Kidney capillary endothelial cell (primary cell): ENCODE results near the gene WTAP.
A peak's percentile ranks its signal among the peaks of the same experiment; 100 is the strongest.
"Not testable (repeated sequence)": the region's sequence is repeated elsewhere in the genome, so short reads cannot be mapped to it uniquely, and the experiment has no call there.

Experiments
- DNase-seq: peaks from one replicate; pipeline ENCODE4 v3.0.0-alpha.2; 2018; ENCODE audit warnings: low spot score

Gene WTAP

DNA sequence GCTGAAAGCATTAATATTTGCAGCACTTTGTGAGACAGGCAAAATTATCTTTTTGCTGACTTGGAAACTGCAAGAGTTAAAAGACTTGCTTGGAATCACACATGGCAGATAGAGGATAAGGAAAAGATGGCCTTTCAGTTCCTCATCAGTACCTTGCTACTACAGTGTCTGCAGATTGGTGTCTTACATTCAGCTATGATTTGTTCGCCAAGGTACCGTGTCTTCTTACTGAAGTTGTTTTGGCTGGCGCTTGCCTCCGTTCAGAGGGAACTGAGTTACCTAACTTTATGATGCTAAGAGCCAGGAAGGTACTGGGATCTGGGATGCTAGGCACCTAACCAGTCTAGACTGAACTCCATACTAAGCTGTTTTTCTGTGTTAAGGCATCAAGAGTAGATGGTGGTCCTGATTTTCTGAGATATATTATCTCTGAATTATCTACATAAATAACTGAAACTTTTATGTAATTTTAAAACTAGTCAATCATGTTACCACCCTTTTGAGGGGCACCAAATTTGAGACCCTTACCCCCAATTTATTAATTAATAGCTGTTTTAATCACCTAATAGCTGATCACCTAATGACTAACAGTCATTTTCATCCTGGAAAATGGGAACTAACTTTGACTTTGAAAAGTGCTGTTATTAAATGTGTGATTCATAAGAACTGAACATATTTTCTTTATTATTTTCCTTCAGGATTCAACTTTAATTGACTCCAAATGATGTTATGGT is 2.5 kb downstream of the WTAP start:
- peak; percentile 7 for DNase-seq

DNA sequence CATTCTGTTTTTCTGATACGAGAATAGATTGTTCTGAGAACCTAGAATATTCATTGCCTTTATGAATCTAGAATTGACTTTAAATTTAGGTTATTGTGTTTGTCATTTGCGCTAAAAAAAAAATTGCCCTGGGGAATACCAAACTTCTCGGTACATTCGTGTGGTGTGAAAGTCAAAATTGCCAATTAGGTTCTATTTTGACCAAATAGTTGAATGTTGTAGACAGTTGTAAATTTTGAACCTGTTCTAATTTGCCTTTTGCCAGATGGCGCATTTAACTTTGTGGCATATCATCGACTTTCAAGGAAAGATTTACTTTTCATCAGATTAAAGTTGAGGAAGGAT is 3.0 kb downstream of the WTAP start:
- DNase-seq: no peak

DNA sequence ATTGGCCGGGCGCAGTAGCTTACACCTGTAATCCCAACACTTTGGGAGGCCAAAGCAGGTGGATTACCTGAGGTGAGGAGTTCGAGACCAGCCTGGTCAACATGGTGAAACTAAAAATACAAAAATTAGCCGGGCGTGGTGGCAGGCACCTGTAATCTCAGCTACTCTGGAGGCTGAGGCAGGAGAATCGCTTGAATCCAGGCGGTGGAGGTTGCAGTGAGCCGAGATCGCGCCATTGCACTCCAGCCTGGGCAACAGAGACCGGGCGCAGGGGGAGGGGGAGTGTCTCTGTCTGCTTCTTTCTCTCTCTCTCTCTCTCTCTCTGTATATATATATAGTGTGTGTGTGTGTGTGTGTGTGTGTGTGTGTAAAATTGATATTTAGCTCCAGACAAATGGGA is 5.2 kb downstream of the WTAP start:
- DNase-seq: not testable (repeated sequence)

DNA sequence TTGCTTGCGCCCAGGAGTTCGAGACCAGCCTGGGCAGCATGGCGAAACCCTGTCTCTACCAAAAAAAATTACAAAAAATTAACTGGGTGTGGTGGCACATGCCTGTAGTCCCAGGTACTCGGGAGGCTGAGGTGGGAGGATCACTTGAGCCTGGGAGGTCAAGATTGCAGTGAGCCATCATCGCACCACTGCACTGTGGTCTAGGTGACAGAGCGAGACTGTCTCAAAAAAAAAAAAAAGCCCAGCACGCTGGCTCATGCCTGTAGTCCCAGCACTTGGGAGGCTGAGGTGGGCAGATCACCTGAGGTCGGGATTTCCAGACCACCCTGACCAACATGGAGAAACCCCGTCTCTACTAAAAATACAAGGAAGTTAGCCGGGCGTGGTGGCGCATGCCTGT is 6.1 kb downstream of the WTAP start:
- DNase-seq: not testable (repeated sequence)

DNA sequence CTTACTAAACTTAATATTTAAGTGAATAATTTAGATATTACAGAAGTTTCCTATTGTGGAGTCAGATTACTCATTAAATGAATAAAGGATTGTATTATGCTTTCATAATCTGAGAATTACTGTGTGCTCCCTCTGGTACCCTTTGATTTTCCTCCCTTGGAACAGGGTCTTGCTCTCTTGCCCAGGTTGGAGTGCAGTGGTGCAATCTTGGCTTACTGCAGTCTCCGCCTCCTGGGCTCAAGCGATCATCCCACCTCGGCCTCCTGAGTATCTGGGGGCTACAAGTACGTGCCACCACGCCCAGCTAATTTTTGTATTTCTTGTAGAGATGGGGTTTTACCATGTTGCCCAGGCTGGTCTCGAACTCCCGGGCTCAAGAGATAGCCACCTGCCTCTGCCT is 9.6 kb downstream of the WTAP start:
- DNase-seq: no peak

DNA sequence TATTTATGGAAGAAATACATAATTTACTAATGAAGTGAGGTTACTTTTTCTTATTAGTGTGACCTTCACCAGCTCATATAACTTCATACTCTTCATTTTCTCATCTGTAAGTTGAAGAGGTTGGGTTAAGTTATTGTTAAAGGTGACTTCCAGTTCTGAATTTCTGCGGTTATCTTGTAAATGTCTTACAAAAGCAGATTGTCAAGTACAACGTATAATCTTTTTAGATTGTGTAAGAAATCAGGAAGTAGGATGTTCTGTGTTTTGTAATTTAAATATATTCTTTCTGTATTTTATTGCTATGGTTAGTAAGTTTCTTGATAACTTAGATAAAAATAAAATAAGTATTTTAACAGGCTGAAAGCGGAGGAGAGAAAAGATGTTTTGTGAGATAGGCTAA is 12.0 kb downstream of the WTAP start:
- no peak for DNase-seq

DNA sequence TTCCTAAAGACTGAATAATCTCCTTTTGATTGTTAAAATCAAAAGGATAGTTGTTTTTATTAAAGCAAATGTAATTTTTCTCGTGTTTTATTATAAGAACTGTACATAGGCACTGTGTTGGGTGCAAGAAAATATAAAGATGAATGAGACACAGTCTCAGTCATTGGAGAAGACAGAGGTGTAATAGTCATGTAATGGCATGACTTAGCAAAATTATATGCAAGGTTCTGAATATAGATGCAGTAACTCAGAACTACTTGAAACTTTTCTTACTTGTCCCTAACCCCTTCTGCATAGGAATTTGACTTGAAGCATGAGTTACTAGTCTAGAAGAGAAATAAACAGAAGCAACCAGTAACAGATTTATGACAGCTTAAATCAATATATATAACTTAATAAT is 14.9 kb downstream of the WTAP start:
- no peak for DNase-seq

DNA sequence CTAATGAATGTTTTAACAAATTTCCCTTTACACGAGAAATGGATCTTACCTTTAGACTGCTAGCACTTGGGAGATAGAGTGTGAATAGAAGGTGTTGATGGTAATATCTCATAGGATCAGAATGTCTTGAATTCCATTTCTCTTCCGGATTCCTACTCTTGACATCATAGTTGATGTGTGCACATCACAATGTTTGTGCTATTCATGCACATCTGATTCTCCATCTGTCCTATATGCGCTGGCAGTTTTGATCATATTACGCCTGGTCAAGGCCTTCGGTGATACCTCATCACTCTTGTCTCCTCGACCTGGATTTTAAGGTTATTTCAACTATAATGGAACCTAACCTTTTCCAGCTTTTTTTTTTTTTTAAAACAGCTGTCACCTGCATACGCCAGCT is 17.8 kb downstream of the WTAP start:
- DNase-seq: no peak

DNA sequence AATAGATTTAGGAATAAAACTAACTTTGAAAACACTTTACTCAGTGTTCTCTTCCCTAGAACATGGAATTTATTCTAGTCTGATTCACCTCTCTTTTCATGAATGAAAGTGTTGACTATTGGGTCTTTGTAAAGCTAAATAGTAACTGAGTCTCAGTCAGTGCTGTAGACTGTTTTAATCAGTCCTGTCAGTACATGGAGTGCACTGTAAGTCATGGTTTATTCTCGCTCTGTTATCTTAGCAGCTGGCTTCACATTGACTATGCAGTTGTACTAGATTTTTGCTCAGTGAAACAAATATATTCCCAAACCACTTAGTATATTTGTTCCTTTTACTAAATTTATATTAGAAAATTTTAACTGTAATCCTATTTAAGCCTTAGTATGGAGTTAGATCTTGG is 19.5 kb downstream of the WTAP start:
- no peak for DNase-seq

DNA sequence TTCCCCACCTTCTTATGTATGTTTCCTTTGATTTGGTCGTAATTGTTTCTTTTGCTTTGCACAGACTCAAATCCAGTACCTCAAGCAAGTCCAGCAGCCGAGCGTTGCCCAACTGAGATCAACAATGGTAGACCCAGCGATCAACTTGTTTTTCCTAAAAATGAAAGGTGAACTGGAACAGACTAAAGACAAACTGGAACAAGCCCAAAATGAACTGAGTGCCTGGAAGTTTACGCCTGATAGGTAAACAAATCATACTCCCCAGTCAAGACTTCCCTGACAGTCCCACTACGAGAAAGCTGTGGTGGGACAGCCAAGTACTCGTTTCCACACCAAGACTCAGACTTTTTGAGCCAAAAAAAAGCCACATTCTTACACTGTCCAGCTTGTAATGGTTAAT is 20.8 kb downstream of the WTAP start:
- not testable (repeated sequence) for DNase-seq

DNA sequence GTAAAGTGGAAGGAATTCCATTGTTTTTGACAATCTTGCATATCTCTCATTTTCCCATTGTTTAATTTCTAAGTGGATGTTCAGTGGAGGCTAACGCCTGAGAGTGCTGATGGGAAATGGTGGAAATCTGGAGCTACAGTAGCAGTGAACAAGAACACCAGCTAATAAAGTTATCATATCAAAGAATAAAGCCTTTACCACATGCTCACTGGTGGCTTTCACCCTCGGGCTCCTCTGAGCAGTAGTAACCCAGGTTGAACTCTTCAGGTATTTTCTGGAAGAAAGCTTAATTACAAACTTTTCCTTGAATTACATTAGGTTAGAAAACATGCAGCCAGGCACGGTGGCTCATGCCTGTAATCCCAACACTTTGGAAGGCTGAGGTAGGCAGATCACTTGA is 24.1 kb downstream of the WTAP start:
- DNase-seq: no peak

DNA sequence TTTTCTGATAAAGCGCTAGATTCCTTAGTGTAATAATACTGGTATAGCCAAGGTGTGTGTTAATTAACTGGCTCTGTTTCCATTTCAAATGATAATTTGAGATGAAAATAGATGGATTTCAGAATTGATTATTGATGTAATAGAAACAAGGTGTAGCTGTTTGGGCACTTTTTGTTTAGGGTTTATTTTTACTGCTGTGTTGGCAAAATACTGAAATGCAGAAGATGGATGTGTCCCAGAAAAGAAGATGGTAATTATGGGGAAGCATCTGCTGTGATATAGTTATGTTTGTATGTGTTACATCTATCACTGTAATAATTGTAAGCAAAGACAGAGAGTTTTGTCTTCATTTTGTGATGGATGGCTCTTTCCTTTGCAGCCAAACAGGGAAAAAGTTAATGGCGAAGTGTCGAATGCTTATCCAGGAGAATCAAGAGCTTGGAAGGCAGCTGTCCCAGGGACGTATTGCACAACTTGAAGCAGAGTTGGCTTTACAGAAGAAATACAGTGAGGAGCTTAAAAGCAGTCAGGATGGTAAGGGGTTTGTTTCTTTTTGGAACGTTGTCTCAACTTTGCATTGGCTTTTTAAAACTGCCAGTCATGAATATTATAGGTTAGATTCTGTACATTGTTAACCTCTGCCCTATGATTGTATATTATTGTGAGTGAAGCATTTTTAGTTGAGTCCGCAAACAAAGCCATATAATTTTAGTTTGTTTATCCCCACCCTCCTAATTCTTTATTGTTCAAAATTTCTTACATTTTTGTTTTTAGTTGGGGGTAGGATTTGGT is 26.0 kb downstream of the WTAP start:
- no peak for DNase-seq

DNA sequence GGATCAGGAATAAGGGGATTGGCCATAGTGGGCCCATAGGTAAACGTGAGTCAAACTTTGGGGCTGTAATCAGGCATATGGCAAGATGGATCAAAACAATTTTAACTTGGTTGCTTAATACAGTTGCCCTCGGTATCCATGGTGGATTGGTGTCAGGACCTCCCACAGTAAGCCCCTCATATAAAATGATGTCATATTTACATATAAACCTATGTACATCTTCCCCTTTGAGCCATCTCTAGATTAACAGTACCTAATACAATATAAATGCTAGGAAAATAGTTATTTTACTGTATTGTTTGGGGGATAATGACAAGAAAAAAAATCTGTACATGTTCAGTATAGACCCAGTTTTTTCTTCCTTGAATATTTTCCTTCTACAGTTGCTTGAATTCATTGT is 27.1 kb downstream of the WTAP start:
- DNase-seq: no peak

DNA sequence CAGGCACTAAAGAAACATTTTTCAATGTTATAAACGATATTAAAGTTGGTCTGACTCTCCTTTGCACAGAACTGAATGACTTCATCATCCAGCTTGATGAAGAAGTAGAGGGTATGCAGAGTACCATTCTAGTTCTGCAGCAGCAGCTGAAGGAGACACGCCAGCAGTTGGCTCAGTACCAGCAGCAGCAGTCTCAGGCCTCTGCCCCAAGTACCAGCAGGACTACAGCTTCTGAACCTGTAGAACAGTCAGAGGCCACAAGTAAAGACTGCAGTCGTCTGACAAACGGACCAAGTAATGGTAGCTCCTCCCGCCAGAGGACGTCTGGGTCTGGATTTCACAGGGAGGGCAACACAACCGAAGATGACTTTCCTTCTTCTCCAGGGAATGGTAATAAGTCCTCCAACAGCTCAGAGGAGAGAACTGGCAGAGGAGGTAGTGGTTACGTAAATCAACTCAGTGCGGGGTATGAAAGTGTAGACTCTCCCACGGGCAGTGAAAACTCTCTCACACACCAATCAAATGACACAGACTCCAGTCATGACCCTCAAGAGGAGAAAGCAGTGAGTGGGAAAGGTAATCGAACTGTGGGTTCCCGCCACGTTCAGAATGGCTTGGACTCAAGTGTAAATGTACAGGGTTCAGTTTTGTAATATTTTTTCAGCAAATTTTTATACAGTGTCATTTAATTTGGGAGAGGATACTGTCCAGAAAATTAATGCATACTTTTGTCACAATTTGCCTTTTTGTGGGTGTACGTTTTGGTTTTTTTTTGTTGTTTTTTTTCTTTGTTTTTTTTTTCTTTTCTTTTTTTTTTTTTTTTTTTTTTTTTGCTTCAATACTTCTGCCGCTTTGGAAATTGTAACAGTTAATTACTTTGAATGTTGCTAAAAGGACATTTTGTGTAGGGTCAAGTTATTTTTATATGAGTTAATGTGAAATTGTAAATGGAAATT is 27.9 kb downstream of the WTAP start:
- no peak for DNase-seq

DNA sequence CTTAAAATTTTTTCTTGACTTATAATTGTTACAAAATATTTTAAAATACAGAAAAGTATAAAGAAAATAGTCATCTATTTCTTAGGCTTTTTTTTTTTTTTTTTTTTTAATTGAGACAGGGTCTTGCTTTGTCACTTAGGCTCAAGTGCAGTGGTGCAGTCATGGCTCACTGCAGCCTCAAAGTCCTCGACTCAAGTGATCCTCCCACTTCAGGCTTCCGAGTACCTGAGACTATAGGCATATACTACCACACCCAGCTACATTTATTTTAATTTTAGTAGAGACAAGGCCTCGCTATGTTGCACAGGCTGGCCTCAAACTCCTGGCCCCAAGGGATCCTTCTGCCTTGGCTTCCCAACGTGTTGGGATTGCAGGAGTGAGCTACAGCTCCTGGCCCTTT is 29.2 kb downstream of the WTAP start:
- DNase-seq: no peak

DNA sequence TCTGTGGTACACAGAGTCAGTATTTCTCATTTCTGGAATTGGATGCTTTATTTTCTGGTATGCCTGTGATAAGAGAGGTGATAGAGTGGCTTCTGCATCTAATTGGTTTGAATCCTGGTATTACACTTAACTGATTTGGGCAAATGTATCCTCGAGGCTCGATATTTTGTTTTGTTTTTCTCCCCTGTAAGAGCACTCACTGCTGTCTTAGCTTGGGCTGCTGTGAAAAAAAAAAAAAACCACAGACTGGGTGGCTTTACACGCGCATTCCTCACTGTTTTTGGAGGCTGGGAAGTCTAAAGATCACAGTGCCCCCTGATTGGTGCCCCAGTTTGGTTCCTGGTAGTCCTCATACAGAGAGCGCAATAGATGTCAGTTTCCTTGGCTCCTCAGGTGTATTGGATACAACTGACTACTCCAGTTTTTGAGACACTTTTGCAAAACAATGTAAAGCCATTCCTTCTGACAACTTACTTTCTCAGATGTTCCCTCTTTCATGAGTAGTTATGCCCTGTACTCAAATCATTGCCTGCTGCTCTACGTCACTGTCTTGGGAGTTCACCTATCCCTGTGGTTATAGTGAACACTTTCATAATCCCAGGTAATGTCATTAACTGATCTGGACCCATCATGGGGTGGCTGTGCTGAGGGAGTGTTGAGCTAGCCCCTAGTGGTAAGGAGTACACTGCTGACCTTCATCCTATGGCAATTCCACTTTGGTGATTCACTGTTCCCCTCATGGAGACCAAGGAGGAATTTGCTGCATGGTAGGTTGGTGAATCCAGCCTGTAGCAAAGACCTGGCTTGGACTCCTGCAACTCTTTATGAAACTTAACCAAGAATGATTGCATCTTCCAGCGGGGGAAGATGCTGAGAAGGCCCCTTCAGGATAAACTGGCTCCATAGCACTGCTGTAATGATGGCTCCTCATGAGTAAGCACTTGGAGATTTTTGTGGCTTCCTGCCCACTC is 31.0 kb downstream of the WTAP start:
- DNase-seq: peak; percentile 23

DNA sequence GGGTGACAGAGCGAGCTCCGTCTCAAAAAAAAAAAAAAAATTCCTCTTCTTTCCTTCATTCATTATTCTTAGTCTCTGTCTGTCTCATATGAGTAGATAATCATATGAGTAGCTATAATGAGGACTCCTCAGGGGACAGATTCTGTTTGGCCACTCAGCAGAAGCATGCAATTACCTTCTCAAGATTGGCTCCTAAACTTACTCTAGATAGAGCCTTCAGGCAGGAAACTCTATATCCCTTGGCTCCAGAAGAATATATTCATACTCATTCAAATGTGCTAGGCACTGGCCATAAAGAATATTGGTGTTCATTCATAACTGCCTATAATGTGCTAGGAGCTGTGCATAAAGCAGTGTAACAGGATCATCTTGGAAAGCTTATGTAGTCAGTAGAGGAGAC is 32.3 kb downstream of the WTAP start:
- DNase-seq: no peak

DNA sequence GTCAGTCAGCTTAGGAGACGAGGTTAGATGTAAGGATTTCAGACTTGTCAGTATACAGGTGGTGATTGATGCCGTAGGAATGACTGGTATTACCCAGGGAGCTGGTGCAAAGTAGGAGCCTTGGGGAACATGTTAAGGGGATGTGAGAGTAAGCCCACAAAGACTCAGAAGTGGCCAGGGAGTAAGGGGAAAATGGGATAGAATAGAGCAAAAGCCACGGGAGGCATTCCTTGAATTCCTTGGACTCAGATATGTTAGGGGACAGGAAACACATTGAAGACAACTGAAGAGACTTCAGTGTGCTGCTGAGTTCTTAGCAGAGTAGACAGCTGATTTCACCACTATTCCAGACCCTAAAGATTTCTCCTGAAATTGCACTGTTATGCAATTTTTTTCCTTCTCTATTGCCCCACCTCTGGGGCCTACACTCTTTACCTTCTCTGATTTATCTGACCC is 33.3 kb downstream of the WTAP start:
- DNase-seq: peak; percentile 58

DNA sequence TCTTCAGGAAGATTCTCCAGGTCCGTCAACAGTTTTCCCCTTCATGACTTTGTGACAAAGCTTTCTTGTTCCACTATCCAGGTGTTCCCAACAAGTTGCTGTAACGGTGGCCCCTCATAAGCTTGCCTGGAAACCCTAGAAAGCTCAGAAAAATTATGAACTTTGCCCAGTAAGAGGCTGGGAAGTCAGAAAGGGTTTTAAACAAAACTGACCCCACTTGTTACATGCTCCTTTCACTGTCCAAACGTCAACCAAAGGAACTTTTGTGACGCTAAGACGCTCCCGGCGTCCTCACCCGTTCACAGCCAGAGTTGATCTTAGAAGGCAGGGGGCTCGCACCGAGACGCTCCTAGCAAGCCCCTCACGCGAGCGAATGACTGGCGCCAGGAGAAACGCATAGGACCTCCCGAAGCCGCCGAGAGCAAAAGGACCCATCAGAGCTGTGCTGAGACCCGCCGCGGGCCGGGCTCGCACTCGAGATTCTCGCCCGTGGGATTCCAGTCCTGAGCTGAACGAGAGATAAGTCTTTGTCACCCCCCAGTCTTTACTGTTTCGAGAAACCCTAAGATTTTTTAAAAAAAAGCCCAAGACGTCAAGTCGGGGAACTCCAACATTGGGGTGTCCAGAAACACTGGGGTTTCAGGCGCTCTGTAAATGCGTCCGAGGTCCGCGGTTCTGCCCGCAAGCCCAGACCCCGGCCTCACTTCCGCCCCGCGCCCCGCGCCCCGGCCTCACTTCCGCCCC is 34.0 kb downstream of the WTAP start:
- DNase-seq: peak; percentile 15

DNA sequence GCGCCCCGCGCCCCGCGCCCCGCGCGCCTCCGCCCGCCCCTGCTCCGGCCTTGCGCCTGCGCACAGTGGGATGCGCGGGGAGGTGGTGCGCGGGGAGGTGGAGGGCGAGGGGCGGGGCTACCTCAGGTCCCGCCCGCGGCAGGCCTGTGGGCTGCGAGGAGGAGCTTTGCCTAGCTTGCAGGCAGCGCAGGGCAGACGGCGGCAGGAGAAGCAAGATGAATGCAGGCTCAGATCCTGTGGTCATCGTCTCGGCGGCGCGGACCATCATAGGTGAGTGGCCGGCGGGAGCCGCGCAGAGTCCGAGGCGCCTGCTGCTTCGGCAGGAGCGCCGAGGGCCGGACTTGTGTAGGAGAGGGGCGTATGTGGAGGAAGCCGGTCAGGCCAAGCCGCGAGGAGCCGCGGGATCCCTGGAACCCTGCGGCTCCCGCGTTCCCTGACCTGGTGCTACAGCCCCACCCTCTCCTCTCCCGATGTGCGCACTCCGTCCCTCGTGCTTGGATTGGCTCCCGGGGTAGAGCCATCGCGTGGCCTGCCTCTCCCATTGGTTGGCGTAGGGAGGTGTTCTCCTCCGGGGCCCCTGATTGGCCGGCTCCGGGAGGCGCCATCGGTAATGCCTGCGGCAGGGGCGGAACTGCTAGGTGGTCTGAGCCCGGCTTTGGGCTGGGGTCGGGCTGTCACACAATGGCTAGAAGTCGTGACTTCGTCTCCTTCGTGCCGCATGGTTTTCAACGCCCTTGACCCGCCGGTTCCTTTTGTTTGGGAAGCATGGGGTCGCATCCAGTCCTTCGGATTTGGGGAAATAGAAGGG is 34.8 kb downstream of the WTAP start, which contains the start of gene ACAT2:
ACAT2 (plus strand) TSS at position 173 of the 808 bp plus-strand sequence; CDS start at position 216, 43 bp downstream.
- DNase-seq: peak; percentile 93
